Measurements from ENCODE around the gene TEX38. TPM values are rescaled to one million over a fixed set of nuclear protein-coding genes. Genes with fewer than 3 reads are reported as not detected.
A peak's percentile ranks its signal among the peaks of the same experiment; 100 is the strongest.

Gene TEX38
- total RNA-seq, 2 donors from 2014 or later: 0.55 TPM; not detected in 1

DNA sequence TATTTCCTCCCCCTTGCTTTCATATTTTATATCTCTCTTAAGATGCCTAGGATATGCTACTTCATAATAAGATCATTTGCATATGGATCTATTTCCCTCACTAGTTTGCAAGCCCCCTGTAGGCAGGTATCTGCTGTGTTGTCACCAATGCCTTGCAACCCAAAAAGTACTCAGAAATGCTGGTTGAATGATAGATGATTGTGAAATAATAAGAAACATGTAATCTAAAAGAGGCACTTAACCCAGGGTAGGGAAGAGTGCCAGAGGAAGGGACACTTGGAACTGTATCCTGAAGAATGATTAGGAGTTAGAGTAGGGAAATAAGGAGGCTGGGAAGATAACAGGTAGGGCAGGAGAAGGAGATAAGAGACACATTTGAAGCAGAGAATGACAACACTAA lies 15.8 kb upstream of the TEX38 start:
- Mint-ChIP-seq H3K36me3 (ENCODE audit: low read depth) (peaks cover 51% of the 10 kb centered on the region), H3K27me3 (ENCODE audit: insufficient read depth) (no peaks in the 10 kb centered on the region), H3K4me1 (peaks cover 15% of the 10 kb centered on the region), H3K4me3 (no peak overlapping the region), H3K27ac (no peak overlapping the region), H3K9me3 (peaks cover 8% of the 10 kb centered on the region)
- no peak overlapping the region for H3K4me3 ChIP-seq (ENCODE audit: low read length)
- TF ChIP-seq, protein P1, sequence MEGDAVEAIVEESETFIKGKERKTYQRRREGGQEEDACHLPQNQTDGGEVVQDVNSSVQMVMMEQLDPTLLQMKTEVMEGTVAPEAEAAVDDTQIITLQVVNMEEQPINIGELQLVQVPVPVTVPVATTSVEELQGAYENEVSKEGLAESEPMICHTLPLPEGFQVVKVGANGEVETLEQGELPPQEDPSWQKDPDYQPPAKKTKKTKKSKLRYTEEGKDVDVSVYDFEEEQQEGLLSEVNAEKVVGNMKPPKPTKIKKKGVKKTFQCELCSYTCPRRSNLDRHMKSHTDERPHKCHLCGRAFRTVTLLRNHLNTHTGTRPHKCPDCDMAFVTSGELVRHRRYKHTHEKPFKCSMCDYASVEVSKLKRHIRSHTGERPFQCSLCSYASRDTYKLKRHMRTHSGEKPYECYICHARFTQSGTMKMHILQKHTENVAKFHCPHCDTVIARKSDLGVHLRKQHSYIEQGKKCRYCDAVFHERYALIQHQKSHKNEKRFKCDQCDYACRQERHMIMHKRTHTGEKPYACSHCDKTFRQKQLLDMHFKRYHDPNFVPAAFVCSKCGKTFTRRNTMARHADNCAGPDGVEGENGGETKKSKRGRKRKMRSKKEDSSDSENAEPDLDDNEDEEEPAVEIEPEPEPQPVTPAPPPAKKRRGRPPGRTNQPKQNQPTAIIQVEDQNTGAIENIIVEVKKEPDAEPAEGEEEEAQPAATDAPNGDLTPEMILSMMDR (conservative IDR thresholded peaks at IDR 0.05): peak; percentile 48
- no peak for DNase-seq
- peaks cover 7% of the 10 kb centered on the region for H3K9me3 ChIP-seq (ENCODE audit: control insufficient read depth, low read length)
- no peak overlapping the region for H3K9ac ChIP-seq (ENCODE audit: extremely low read depth, low read length, poor library complexity, severe bottlenecking)
- peaks cover 64% of the 10 kb centered on the region for H3K36me3 ChIP-seq (ENCODE audit: control insufficient read depth, insufficient read depth, low read length)
- H3K27me3 ChIP-seq (ENCODE audit: control insufficient read depth, insufficient read depth, low read length, poor library complexity, severe bottlenecking): no peaks in the 10 kb centered on the region
- H3K4me1 ChIP-seq (ENCODE audit: control insufficient read depth, insufficient read depth, low read length): no peaks in the 10 kb centered on the region
- no peak overlapping the region for H3K27ac ChIP-seq (ENCODE audit: low read depth, low read length)

DNA sequence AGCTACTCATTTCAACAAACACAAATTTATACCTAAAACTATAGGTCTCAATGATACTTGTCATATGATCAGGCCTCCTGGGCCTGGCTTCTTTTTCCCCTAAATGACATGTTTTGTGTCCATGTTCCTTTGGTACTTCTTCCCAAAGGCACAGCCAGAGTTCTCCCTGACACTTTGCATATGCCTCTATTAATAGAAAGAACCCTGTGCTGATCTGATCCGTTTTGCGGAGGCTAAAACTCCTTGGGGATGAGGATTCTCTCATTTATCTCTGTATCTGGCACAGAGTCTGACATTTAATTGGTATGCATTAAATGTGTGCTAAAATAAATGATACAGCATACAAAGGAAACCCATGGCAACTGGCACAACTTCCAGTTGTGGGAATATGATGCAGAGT lies 15.0 kb upstream of the TEX38 start:
- H3K27me3 Mint-ChIP-seq (ENCODE audit: insufficient read depth): no peaks in the 10 kb centered on the region

DNA sequence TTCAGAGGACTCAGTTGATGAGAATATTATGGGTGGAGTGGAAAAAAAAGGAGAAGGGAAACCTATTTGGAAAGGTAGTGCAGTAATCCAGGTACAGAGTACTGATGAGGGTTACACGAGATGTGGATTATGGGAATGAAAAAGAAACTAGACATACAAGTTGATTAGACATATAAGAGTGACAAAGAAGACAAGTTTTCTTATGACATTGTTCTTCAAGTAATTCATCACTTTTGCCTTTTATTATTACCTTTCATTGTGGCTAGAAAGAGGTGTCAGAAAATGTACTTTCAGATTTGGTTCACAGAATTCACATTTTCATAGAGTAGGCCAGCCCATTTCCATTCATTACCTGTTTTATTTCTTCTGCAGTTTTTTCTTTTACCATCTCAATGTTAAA lies 13.9 kb upstream of the TEX38 start:
- H3K4me3 ChIP-seq (ENCODE audit: low read length): no peak overlapping the region
- no peak overlapping the region for H3K27ac Mint-ChIP-seq
- H3K27ac ChIP-seq (ENCODE audit: low read depth, low read length): no peak overlapping the region
- H3K36me3 ChIP-seq (ENCODE audit: control insufficient read depth, insufficient read depth, low read length): peaks cover 53% of the 10 kb centered on the region
- H3K27me3 ChIP-seq (ENCODE audit: control insufficient read depth, insufficient read depth, low read length, poor library complexity, severe bottlenecking): no peaks in the 10 kb centered on the region
- no peak overlapping the region for H3K4me3 Mint-ChIP-seq
- H3K9me3 Mint-ChIP-seq: peaks cover 6% of the 10 kb centered on the region
- H3K36me3 Mint-ChIP-seq (ENCODE audit: low read depth): peaks cover 40% of the 10 kb centered on the region
- no peak overlapping the region for H3K9ac ChIP-seq (ENCODE audit: extremely low read depth, low read length, poor library complexity, severe bottlenecking)
- 89 to 100% methylated on average over 1 of the region's 1 CpG for WGBS, 2 experiments (ENCODE audit: insufficient coverage in 1 of 2, insufficient read length in 1 of 2)
- H3K27me3 Mint-ChIP-seq (ENCODE audit: insufficient read depth): no peaks in the 10 kb centered on the region
- peaks cover 7% of the 10 kb centered on the region for H3K9me3 ChIP-seq (ENCODE audit: control insufficient read depth, low read length)
- no peaks in the 10 kb centered on the region for H3K4me1 ChIP-seq (ENCODE audit: control insufficient read depth, insufficient read depth, low read length)
- TF ChIP-seq, protein P1 (conservative IDR thresholded peaks at IDR 0.05): no peak
- peaks cover 15% of the 10 kb centered on the region for H3K4me1 Mint-ChIP-seq
- DNase-seq: no peak

More for the DNA sequence above, 15.0 kb upstream of the TEX38 start:
- H3K4me1 Mint-ChIP-seq: peaks cover 15% of the 10 kb centered on the region
- peaks cover 45% of the 10 kb centered on the region for H3K36me3 Mint-ChIP-seq (ENCODE audit: low read depth)
- Histone ChIP-seq H3K9me3 (ENCODE audit: control insufficient read depth, low read length) (peaks cover 7% of the 10 kb centered on the region), H3K36me3 (ENCODE audit: control insufficient read depth, insufficient read depth, low read length) (peaks cover 64% of the 10 kb centered on the region), H3K27ac (ENCODE audit: low read depth, low read length) (no peak overlapping the region), H3K4me1 (ENCODE audit: control insufficient read depth, insufficient read depth, low read length) (no peaks in the 10 kb centered on the region), H3K27me3 (ENCODE audit: control insufficient read depth, insufficient read depth, low read length, poor library complexity, severe bottlenecking) (no peaks in the 10 kb centered on the region), H3K9ac (ENCODE audit: extremely low read depth, low read length, poor library complexity, severe bottlenecking) (no peak overlapping the region), H3K4me3 (ENCODE audit: low read length) (no peak overlapping the region)
- TF ChIP-seq, protein P1 (conservative IDR thresholded peaks at IDR 0.05): no peak
- H3K9me3 Mint-ChIP-seq: peaks cover 8% of the 10 kb centered on the region
- no peak overlapping the region for H3K4me3 Mint-ChIP-seq
- no peak for DNase-seq
- WGBS, 2 experiments (ENCODE audit: insufficient coverage in 1 of 2, insufficient read length in 1 of 2): 82 to 95% methylated on average over 2 of the region's 2 CpGs
- no peak overlapping the region for H3K27ac Mint-ChIP-seq
